Stimulated activated CD4-positive, alpha-beta T cell treated with anti-CD3 and anti-CD28 coated beads, Interleukin-4, amount 100 ng/mL, for 48 hours (primary cell): ENCODE data around the gene DACT3.

ENCODE experiments used
- DNase-seq, 2 donors: peaks; one replicate each; pipeline ENCODE4 v3.0.0-alpha.2; 2020; ENCODE audit warnings: low read depth in 2 of 2

The DACT3 gene

DNA sequence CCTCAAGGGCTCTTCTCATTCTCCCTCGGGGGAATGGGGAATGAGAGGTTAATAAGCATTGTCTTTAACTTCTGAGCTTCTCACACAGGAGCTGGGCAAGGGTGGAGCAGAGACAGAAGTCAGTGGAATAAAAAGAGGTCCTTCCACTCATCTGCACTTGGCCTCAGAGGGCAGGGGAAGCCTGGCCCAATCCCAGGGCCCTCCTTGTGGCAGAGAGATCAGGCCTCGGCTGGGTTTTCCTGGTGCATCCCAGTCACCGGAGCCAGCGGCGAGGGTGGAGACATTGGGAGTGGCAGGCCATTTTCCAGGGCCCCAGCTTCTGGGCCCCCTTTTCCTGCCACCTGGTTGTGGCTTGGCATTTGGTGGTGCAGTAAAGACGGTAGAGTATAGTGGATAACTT, 49.2 kb downstream of the DACT3 start:
- DNase-seq: no peak

DNA sequence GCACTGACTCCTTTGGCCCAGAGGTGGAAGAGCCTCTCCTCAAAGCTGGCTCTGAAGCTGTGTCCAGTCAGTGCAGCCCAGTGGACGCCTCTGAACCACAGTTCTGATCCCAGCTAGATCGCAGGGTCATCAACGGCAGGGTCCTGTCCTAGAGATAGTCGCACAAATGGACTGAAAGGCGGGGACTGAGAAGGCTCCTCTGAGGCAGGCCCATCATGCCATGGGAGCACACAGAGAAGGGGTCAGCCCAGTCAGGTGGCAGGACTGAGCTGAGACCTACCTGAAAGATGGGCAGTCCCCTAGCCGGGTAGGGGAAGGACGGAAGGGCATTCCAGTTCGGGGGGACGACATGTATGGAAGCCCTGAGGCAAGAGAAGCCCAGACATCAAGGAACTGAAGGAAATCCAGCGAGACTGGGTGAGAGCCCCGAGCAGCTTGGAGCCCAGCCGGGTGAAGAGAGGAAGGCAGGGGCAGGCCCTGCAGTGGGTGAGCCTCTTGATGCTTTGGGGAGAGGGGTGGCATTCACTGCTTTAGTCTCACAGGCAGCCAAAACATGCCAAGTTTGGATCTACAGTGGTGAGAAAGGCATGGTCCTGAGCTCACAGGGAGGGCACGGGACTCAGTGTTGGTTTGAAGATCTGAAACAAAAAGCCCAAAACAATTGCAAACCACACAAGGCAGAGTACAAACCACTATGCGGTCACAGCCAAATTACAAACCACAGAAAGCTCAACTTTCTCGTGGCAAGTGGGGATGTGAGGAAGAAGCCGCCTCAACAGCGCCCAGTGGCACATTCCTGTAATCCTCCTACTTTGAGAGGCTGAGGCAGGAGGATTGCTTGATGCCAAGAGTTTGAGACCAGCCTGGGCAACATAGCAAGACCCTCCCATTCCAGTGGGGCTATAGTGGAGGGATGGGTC, 49.9 kb downstream of the DACT3 start:
- no peak for DNase-seq

DNA sequence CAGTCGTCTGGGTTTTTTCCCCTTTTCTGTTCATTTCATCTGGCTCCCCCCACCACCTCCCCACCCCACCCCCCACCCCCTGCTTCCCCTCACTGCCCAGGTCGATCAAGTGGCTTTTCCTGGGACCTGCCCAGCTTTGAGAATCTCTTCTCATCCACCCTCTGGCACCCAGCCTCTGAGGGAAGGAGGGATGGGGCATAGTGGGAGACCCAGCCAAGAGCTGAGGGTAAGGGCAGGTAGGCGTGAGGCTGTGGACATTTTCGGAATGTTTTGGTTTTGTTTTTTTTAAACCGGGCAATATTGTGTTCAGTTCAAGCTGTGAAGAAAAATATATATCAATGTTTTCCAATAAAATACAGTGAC, 50.6 kb downstream of the DACT3 start:
- DNase-seq: no peak

DNA sequence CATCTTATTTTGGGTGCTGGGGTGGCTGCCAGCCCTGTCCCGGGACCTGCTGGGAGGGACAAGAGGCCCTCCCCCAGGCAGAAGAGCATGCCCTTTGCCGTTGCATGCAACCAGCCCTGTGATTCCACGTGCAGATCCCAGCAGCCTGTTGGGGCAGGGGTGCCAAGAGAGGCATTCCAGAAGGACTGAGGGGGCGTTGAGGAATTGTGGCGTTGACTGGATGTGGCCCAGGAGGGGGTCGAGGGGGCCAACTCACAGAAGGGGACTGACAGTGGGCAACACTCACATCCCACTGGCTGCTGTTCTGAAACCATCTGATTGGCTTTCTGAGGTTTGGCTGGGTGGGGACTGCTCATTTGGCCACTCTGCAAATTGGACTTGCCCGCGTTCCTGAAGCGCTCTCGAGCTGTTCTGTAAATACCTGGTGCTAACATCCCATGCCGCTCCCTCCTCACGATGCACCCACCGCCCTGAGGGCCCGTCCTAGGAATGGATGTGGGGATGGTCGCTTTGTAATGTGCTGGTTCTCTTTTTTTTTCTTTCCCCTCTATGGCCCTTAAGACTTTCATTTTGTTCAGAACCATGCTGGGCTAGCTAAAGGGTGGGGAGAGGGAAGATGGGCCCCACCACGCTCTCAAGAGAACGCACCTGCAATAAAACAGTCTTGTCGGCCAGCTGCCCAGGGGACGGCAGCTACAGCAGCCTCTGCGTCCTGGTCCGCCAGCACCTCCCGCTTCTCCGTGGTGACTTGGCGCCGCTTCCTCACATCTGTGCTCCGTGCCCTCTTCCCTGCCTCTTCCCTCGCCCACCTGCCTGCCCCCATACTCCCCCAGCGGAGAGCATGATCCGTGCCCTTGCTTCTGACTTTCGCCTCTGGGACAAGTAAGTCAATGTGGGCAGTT, 51.2 kb downstream of the DACT3 start:
- no peak for DNase-seq

DNA sequence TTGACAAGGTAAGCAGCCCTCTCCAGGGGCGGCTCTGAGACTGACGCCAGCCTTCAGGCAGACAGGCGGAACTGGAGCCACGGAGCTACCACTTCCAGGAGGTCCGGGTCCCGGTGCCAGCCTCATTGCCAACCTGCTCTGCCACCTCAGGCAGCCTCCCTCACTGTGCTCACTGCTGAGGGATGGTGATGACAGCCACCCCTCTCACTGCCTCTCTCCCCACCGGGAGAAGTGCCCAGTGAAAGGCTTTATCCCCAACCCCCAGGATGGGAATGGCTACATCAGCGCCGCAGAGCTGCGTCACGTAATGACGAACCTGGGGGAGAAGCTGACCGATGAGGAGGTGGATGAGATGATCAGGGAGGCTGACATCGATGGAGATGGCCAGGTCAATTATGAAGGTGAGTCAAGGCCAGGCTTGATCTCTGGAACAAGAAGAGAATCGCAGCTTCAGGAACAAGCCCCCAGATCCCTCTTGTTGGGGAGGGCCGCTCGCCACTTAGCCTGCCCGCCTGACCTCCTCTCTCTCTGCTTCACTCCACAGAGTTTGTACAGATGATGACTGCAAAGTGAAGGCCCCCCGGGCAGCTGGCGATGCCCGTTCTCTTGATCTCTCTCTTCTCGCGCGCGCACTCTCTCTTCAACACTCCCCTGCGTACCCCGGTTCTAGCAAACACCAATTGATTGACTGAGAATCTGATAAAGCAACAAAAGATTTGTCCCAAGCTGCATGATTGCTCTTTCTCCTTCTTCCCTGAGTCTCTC, 52.2 kb downstream of the DACT3 start:
- DNase-seq: no peak

DNA sequence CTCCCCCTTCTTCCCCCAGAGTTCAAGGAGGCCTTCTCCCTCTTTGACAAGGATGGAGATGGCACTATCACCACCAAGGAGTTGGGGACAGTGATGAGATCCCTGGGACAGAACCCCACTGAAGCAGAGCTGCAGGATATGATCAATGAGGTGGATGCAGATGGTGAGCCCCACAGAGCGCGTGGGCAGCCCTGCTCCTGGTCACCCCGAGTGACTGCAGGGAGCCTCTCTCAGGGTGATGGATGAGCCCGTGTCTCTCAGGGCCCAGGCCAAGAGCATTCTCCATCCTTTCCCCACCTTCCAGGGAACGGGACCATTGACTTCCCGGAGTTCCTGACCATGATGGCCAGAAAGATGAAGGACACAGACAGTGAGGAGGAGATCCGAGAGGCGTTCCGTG, 52.8 kb downstream of the DACT3 start:
- no peak for DNase-seq

DNA sequence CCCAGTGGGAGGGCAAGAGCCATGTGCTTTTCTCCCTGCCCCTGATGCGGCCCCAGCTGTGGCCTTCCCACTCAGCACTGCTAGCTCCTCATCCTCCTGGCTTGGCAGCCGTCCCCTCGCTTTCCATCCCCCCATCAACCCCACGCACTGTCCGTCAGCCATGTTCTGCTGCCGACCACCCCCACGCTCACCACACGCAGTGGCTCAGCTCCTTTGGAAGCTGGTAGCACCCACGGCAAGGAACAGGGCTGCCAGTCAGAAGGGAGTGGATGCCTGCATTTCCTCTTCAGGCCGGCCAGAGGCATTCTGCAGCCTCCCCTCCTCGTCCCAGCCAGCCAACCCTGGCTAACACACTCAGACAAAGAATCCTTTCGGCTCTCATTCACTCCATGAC, 53.5 kb downstream of the DACT3 start:
- no peak for DNase-seq

DNA sequence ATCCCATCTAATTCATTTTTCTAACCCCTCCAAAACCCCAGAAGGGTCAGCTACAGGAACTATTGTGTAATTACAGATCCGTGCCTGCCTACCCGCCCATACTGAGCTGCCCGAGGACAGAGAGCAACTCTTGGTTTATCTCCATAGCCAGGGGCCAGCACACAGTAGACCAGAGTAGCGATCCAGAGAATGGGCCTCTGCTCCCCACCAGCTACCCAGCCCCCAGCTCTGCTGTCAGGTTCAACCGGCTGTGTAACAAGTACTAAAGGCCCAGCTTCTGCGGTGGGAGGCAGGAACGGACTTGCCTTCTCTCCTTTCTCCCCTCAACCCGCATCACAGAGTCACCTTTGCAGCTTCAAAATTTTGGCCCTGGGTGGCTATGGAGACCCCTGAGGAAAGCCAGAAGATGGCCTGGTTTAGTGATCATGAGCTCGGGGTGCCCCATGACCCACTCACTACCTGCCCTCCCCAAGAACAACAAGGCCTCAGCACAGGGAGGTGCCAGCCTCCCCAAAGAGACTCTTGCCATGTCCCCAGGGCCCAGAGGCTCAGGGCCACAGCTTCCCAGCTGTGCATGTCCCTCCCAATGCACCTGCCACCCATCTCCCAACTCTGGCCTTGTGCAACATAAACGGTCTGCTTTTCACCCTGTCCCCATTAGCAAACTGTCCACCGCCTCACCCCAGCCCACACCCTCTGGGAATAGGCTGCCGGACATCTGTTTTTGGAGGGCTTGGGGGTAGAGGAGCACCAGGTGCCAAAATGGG, 54.1 kb downstream of the DACT3 start:
- DNase-seq: no peak

DNA sequence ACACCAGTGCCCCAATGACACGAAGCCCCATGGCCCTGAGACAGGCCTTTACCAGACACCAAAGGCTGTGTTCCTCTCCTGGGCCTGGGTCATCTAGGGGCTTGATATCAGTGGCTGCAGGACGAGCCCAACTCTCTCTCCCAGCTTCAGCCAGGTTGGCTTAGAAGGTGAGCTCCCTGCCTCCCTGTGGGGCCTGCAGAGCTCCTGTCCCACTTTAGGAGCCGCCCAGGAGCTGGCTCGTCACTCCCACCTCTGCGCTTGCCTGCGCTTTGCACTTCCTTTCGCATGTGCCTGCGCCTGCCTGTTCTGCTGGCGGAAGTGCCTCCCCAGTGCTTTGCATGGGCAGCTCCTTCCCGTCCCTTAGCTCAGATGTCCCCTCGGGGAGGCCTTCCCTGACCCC, 55.0 kb downstream of the DACT3 start:
- no peak for DNase-seq

DNA sequence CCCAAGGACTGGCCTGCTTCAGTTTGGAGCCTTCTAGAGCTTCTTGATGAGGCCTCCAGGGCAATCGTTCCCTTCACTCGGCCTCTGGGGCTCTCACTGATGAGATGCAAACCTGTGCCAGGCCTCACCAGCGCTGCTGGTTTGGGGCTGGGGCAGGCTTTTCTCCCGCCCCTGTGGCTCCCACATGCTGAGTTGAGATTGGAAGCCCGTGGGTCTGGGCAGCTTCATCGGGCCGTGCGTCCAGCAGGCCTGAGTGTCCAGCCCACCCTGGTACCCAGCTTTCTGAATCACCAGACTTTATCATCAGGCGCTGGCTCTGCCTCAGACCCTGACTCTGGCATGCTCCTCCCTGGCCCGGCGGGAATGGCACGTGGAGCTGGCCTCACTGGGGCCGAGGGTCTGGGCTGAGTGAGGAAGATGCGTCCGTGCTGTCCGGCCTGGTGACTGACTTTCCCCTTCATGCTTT, 55.6 kb downstream of the DACT3 start:
- no peak for DNase-seq

DNA sequence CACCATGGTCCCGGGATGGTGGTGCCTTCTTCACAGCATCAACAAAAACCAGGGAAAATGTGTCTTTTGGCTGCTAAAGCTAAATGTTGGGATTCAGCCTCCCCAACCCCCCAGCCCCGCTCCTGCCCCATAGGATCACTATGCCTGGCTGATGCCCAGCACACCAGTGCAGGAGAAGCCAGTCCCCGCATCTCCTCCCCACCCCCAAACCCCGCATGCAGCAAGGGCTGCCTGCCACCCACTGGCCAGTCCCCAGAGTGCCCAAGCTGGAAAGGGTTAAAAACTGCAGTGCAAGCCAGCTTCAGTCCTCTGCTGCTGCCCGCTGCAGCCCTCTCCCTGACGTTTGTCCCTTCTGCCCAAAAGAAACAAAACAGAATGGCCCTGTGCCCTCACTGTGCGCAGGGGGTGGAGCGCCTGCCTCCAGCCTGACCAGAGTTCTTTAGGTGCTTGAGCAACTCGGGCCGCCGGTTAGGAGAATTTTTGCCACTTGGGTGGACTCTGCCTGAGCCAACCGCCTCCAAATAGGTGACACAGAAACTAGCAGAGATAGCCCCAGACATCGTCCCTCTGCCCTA, 56.1 kb downstream of the DACT3 start:
- no peak for DNase-seq

DNA sequence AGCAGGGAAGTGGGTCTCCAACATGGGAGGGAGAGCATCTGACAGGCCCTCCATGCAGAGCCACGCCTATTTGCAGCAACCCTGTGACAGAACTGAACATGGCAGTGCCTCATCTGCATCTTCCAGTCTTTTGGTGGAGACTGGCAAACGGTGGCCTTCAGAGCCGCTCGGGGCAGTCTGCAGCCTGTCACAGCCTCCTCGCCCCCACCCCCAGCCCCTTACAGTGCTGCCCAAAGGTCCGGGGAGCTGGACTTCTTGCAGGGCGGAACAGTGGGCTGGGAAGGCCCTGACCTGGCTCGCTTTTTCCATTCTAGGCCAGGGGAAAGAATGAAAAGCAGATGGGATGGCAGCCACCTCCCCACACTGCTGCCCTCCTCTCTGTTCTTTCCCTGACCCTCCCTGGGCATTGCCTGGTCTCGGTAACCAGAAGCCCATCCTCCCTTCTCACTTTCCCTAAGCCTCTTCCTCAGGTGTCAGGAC, 57.2 kb downstream of the DACT3 start:
- no peak for DNase-seq

DNA sequence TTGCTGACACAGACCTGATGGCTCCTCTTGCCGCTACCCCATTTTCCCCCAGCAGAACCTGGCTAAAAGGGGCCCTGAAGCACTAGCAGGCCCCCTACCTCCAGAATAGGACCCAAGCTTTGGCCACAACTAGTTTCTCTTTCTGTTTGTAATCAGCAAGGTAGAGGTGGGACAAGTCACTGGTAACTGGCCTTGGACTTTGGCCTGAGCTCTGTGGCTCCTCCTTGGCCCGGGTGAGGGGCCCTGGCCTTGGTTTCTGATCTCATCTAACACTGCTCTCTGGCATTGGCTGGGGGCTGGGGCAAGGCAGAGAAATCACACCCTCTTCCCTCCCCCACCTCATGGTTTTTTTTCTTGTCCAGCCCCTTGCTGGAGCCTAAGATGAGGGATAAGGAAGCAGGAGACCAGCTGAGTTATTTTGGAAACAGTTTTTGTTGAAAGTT, 57.8 kb downstream of the DACT3 start:
- DNase-seq: no peak

DNA sequence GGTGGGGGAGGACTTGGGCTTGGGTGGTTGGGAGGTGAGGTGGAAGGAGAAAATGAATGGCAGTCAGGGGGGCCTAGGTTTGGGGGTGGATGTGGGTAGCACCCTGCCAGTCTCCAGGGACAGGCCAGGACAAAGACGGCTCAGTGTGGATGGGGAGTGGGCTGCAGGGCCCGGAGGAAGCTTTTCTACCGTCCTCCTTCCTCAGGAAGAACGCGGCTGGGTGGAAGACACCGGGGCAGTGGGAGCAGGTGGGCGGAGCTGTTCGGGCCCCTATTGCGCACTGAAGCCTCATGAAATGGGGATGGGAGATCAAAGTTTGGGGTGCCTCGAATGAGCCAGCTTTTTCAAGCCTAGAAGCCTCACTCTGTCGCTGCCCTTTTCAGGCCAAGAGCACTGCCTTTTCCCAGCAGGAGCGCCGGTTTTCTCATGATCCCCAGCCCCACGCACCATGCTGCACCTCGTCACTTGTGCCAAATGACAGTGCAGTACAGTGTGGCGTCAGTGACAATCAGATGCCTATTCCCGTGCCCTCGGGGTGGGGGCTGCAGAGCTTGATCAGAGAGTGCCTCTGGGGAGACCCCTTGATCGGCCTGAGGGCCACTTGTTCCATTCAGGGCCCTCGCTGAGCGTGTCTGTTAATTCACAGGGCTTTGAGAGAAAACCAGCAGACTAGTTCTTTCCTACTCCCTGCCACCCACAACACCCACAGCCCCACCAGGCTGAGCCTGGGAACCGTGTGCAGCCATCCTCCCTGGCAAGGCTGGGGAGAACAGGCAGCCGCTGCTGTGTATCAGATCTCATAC, 58.4 kb downstream of the DACT3 start:
- DNase-seq: no peak

DNA sequence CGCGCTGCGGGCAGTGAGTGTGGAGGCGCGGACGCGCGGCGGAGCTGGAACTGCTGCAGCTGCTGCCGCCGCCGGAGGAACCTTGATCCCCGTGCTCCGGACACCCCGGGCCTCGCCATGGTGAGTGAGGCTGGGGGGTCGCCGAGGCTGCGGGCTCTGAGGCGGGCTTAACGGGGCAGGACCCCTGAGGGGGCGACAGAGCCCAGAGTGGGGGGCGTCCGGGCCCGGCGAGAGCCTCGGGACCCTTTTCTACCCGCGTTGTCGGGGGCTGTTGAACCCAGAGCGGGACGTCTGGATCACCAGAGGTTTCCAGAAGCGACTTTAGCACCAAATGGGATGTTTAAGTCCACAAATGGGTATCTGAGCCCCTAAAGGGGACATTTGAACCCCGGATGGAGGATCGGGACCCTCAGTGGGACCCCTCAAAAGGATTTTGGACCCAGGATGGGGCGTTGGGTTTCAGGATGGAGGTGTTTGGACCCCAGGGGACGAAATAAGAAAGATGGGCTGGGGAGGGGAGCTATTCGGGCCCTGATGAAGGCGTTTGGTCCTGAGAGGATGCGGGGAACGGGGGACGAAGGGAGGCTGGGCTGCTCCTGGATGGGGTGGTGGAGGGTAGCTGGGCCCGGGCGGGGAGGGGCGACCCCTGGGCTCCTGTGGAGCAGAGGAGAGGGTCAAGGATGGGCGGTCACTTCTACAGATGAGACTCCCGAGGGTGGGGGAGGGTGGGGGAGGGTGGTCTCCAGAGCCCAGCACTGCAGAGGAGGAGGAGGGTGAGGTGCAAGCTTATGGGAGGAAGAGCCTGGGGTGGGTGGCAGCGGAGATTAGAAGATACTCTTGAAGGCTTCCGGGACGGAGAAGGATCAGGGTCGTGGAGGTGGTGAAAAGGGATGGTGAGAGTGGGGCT, 59.4 kb downstream of the DACT3 start, which contains the start of gene CALM3:
CALM3 (plus strand) TSS at position 13 of the 907 bp plus-strand sequence; CDS start at position 118, 105 bp downstream.
- DNase-seq: no peak

DNA sequence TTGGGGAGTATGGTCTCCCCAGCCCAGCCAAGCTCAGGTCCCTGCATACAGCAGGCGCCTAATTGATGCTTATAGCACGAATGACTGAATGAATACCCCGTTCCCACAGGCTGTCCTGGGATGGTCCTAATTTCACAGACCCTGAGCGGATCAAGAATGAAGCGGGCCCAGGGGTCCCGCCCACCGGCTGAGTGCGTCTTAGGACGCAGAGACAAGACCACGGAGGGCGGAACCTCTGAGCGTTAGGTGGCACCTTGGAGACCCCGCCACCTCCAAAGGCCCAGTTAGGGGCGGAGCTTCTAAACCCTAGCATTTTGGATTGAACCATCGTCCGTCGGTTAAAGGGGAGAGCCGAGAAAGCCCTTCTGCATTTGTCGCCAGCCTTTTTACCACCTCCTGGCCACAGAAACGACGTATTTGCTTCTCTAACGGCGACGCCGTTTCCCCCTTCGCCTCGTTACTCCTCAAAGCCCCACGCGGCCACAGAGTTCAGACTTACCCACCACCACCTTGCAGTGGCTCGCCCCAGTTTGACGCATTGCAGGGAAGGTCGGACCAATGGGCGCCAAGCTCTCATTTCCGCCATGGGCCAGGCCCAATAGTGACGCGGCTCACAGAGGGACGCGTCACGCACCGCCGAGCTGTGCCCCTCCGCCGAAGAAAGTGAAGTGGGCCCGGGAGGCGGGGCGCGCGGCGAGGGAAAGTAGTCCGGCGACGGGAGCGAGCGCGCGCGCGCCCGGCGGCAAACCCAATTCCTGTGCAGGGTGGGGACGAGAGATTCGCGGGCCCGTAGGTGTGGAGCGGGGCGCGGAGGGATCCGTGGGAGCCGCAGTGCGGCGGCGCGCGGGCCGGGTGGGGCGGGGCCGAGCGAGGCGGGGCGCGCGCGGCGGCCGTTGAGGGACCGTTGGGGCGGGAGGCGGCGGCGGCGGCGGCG, 60.3 kb downstream of the DACT3 start:
- DNase-seq: peak; percentile 95 to 97

DNA sequence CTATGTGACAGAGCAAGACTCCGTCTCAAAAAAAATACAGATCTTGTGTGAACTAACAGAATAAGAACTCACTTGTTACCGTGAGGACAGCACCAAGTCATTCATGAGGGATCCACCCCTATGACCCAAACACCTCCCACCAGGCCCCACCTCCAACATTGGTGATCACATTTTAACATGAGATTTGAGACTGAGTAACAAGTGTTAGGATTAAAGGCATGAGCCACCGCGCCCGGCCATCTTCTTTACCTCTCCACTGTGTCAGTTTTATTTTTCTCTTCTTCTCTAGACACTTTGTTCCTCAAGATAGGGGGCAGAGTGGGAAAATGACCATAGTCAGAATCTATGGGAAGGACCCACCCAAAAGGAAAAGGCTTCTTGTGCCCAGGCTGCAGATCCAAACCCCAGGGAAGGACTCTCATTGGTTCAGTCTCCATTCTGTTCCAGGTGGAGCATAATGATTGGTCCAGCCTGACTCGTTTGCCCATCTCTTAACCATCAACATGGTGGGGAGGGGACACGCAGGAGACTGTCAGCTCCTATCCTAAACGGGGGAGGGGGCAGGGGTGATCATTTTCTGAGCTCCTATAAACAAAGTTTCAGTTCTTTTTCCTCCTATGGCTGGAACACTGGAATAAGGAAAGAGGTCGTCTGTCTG, 61.1 kb downstream of the DACT3 start:
- no peak for DNase-seq
